ENCODE measurements around the gene TMEM94. TPM values are rescaled to one million over a fixed set of nuclear protein-coding genes. Genes with fewer than 3 reads are reported as not detected.

TMEM94 gene
- total RNA-seq, 3 donors from 2014 or later = 73.5 to 114 (median 108) TPM

DNA sequence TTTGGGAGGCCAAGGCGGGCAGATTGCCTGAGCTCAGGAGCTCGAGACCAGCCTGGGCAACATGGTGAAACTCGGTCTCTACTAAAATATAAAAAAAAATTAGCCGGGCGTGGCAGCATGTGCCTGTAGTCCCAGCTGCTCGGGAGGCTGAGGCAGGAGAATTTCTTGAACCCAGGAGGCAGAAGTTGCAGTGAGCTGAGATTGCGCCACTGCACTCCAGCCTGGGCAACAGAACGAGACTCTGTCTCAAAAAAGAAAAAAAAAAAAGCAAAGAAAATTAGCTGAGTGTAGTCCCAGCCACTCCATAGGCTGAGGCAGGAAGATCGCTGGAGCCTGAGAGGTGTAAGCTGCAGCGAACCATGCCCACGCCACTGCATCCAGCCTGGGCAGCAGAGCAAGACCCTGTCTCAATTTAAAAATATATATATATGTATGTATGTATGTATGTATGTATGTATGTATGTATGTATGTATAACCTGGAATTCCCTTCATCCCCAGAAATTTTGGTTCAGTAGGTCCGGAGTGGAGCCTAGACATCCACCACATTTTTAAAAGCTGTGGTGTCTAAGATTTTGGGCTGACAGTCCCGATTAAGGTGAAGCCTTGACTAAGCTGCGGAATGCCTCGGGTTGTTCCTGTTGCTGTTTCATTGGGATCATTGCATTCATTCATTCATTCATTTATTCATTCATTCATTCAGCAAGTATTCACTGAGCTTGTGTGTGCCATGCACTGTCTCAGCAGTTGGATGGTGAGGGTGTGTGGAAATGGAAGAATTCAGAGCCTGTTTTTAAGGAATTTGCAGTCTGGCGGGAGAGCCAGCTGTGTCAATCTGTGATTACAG, 25.9 kb downstream of the TMEM94 start:
- no peaks in the 10 kb centered on the region for H3K9me3 ChIP-seq
- peaks cover 10% of the 10 kb centered on the region for H3K4me1 ChIP-seq (ENCODE audit: low read depth)
- H3K36me3 ChIP-seq (ENCODE audit: low read depth) = no peaks in the 10 kb centered on the region
- TF ChIP-seq, protein P1, sequence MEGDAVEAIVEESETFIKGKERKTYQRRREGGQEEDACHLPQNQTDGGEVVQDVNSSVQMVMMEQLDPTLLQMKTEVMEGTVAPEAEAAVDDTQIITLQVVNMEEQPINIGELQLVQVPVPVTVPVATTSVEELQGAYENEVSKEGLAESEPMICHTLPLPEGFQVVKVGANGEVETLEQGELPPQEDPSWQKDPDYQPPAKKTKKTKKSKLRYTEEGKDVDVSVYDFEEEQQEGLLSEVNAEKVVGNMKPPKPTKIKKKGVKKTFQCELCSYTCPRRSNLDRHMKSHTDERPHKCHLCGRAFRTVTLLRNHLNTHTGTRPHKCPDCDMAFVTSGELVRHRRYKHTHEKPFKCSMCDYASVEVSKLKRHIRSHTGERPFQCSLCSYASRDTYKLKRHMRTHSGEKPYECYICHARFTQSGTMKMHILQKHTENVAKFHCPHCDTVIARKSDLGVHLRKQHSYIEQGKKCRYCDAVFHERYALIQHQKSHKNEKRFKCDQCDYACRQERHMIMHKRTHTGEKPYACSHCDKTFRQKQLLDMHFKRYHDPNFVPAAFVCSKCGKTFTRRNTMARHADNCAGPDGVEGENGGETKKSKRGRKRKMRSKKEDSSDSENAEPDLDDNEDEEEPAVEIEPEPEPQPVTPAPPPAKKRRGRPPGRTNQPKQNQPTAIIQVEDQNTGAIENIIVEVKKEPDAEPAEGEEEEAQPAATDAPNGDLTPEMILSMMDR (IDR thresholded peaks at IDR 0.05) = no peak
- intact Hi-C loops (cut with DNase I, micrococcal nuclease) = no loop called here
- no peak for ATAC-seq
- DNase-seq = peak in 1 of 3 donors; percentile 12
- H3K4me3 ChIP-seq = no peak overlapping the region

DNA sequence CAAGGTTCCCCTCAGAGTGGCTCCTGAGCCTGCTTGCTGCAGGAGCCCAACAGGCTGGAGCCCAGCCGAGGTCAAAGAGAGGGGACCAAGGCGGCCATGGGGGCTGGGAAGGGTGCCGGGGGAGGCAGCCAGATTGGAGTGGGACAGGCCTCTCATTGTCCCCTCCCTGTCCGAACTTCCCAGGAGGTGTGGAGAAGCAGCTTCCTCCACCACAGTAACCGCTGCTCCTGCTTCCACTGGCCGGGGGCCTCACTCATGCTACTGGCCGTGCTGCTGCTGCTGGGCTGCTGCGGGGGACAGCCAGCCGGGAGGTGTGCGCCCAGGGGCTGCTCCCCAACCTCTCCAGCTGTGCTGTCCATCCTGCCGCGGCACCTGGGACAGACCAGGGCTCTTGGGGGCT, 29.3 kb downstream of the TMEM94 start:
- TF ChIP-seq, protein P1 (IDR thresholded peaks at IDR 0.05) = no peak
- peaks cover 16% of the 10 kb centered on the region for H3K4me1 ChIP-seq (ENCODE audit: low read depth)
- intact Hi-C loops (cut with DNase I, micrococcal nuclease) = no loop called here

DNA sequence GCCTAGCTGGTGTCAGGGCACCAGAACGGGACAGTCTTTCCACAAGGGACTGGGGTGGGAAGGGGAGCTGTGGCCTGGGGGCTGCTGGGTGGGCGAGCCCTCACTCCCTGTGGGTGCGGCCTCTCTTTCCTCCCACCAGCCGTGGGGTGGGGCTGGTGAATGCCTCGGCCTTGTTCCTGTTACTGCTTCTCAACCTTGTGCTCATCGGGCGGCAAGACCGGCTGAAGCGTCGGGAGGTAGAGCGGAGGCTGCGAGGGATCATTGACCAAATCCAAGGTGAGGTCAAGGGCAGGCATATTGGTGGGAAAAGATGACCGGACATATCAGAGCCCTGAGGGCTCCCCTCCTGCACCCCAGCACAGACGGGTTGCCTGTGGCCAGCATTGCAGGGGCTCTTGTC, 29.7 kb downstream of the TMEM94 start:
- no peak for ATAC-seq
- no peaks in the 10 kb centered on the region for H3K9me3 ChIP-seq
- TF ChIP-seq, protein P1 (IDR thresholded peaks at IDR 0.05) = no peak
- intact Hi-C loops (cut with DNase I, micrococcal nuclease) = no loop called here
- H3K4me3 ChIP-seq = no peak overlapping the region
- DNase-seq = no peak
- H3K4me1 ChIP-seq (ENCODE audit: low read depth) = peaks cover 16% of the 10 kb centered on the region
- H3K36me3 ChIP-seq (ENCODE audit: low read depth) = no peaks in the 10 kb centered on the region

More for the DNA sequence above, 29.3 kb downstream of the TMEM94 start:
- peak in 1 of 3 donors; percentile 34 for DNase-seq
- ATAC-seq = no peak
- Histone ChIP-seq H3K36me3 (ENCODE audit: low read depth) (no peaks in the 10 kb centered on the region), H3K9me3 (no peaks in the 10 kb centered on the region), H3K4me3 (no peak overlapping the region)

- no peaks in the 10 kb centered on the region for H3K9me3 ChIP-seq
- intact Hi-C loops (cut with DNase I, micrococcal nuclease) = no loop called here
- TF ChIP-seq, protein P1 (IDR thresholded peaks at IDR 0.05) = no peak
- DNase-seq = no peak
- peaks cover 8% of the 10 kb centered on the region for H3K4me1 ChIP-seq (ENCODE audit: low read depth)
- H3K4me3 ChIP-seq = no peak overlapping the region
- no peaks in the 10 kb centered on the region for H3K36me3 ChIP-seq (ENCODE audit: low read depth)
- ATAC-seq = no peak
These were observed 30.5 kb downstream of the TMEM94 start for GRCh38 chr17:75486951-75487350.

GRCh38 chr17:75487351-75488070, 31.1 kb downstream of the TMEM94 start:
- TF ChIP-seq, protein P1 (IDR thresholded peaks at IDR 0.05) = no peak
- DNase-seq (peak in 1 of 3 donors; percentile 45), ATAC-seq (peak; percentile 30)
- Histone ChIP-seq H3K4me1 (ENCODE audit: low read depth) (peaks cover 7% of the 10 kb centered on the region), H3K36me3 (ENCODE audit: low read depth) (no peaks in the 10 kb centered on the region), H3K9me3 (no peaks in the 10 kb centered on the region), H3K4me3 (no peak overlapping the region)
- intact Hi-C loops (cut with DNase I, micrococcal nuclease) = no loop called here
